ENCODE data around the gene ERMN.

- TF ChIP-seq CTCF (IDR thresholded peaks at IDR 0.05) (no peak), POLR2A (IDR thresholded peaks at IDR 0.05) (no peak), EP300 (IDR thresholded peaks at IDR 0.05) (no peak)
Observed at GRCh38 chr2:157309878-157310277, 15.7 kb downstream of the ERMN start.
